HG02981 (cell line): ENCODE results near the gene SLAIN2.

Experiments used
- ATAC-seq: cut with Tn5 transposase; IDR thresholded peaks from one replicate; pipeline ENCODE4 v1.9.1; 2021; ENCODE audit warnings: mild to moderate bottlenecking, moderate library complexity; ENCODE audit not compliant: unreplicated experiment

SLAIN2 gene

DNA sequence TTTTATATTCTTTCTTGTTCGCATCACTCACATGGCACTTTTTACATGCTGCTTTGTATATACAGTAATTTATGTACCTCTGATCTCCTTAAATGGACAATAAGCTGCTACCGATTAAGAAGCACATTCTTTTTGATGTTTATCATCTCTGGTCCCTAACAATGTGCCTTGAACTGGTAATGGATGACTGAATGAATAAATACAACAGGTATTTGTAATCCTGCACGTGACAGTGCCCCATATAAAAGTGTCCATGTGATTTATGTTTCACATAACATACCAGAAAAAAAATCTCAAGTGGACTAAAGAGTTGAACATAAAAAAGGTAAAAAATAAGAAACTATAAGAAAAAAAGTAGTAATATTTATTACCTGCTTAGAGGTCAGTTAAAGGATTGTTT, 7.7 kb upstream of the SLAIN2 start:
- ATAC-seq, result no peak

- ATAC-seq, result no peak
These were observed 7.1 kb upstream of the SLAIN2 start for GRCh38 chr4:48334236-48334635.

- ATAC-seq, result no peak
These were observed 6.4 kb upstream of the SLAIN2 start for GRCh38 chr4:48334900-48335384.

DNA sequence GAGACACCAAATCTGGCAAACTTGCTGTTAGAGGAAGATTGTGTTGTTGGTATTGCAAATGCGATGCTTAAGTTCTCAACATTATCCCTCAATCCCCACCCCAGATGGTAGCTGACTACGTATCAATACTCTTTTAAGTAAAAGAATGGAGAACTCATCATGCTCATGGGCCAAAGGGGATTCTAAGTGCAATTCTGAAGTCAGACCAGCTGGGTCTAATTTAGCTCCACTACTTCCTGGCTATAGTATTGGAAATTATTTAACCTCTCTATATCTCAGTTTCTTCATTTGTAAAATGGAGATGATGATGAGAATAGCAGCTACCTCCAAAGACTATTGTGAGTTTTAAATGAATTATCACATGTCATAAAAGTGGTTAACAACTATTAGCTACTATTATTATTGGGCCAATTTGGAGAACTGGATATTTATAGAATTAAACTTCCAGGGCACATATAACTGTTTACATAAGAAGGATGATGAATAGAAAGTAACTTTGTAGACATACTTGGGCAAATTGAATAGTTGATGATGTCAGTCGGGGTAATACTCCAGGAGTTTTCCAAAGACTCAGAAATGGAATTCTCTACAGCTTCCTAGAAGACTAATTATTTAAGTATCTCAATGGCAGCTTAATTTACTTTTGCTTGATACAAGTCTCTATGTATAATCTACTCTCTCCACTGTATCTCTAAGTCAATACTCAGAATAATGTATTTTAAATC, 5.0 kb upstream of the SLAIN2 start:
- ATAC-seq, result no peak

- ATAC-seq, result no peak
These were observed 3.6 kb upstream of the SLAIN2 start for GRCh38 chr4:48337731-48338130.

GRCh38 chr4:48339642-48340041, 1.7 kb upstream of the SLAIN2 start:
- ATAC-seq, result no peak

- ATAC-seq, result no peak
These were observed 909 bp upstream of the SLAIN2 start for GRCh38 chr4:48340276-48340964.

- ATAC-seq, result peak; percentile 16
These were observed 662 bp downstream of the SLAIN2 start for GRCh38 chr4:48341776-48342605.

DNA sequence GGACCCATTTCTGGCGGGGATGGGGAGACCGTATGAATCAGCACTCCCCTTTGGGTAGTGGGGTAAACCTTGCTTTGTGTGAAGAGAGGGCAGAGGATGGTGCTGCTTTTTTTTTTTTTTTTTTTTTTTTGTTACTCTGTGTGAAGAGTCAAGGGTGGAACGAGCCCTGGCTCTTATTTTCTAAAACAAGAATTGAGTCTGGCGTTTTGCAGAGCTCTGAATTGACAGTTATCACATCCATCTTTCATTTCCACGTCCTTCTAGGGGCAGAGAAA, 1.2 kb downstream of the SLAIN2 start:
- no peak for ATAC-seq

DNA sequence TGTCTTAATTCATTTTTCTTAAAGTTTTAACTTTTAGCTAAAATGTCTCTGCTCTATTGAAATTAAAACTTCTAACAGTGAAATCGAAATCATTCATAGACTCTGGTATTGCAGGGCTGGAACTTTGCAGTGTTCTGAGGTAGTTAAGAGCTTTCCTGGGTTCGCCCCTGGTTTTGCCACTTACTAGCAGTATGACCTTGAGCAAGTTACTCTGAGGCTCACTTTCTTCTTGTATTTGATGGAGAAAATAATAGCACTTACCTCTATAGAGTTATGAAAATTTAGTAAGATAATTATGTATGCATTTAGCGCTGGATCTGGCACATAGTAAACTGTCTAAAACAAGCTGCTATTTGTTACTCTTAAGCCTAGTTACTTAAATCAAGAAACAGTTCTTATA, 1.7 kb downstream of the SLAIN2 start:
- ATAC-seq, result no peak

DNA sequence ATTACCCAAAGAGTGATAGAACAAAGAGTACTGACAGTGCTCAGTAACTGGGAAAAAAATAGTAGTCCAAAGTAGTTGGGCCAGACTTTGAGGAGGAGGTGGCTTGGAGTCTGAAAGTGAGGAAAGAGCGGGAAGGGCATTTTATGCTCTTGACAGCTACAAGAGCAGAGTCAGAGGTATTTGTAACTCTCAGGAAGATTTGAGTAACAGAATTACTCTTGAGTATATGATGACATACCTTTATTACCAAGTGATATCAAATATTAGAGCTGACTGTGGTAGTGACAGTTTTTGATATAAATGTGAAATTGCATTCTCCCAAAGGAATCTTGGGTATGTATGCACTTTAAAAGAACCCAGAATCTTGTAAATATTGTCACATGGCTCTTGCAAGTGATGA, 2.2 kb downstream of the SLAIN2 start:
- no peak for ATAC-seq

DNA sequence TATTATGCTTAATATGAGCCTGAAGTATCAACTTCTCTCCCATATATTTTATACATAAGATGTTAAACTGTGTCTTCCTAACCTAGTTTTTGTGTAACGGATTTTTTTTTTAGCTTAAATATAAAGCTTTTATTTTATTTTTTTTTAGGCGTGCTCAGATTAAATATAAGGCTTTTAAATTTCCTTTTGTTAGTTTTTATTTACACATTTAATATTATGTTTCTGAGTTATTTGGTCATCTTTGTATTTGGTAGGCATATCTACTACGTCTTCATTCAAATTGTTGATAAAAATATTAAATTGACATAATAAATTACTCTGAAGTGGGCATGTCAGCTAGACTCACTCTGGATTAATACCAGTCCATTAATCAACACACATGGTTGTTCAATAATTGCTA, 4.2 kb downstream of the SLAIN2 start:
- no peak for ATAC-seq

GRCh38 chr4:48346594-48346993, 5.3 kb downstream of the SLAIN2 start:
- no peak for ATAC-seq

DNA sequence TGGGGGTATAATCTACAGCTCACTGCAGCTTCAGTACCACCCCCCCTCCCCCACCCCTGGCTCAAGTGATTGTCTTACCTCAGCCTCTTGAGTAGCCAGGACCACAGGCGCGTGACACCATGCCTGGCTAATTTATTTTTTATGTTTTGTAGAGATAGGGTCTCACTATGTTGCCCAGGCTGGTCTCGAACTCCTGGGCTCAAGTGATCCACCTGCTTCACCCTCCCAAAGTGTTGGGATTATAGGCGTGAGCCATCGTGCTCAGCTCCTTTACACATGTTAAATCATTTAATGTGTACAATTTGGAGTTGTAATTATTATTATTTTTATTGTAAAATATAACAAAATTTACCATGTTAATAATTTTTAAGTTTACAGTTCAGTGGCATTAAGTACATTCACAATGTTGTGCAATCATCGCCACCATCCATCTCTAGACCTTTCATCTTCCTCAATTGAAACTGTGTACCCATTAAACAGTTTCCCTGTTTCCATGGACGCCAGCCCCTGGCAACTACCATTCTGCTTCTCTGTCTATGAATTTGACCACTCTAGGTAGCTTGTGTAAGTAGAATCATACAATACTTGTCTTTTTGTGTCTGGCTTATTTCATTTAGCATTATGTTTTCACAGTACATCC, 6.1 kb downstream of the SLAIN2 start:
- ATAC-seq, result no peak

DNA sequence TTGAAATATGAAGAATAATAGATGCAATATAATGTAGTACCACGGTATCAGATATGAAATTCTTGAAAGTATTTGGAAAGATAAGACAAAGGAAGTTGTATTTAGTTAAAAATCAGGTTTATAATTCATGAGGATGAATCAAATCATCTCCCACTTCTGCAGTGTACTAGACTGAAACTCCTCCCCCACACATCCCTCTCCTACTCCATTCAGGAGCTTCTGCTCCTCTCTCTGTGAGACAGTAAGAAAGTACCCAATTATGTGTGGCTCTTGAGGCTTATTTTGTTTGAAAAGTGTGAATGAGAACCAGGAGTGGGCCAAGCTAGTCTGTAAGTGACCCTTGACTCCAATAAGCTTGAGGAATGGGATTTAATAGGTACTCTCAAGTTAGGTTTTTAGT, 9.5 kb downstream of the SLAIN2 start:
- no peak for ATAC-seq

GRCh38 chr4:48352793-48353192, 11.5 kb downstream of the SLAIN2 start:
- ATAC-seq, result no peak

DNA sequence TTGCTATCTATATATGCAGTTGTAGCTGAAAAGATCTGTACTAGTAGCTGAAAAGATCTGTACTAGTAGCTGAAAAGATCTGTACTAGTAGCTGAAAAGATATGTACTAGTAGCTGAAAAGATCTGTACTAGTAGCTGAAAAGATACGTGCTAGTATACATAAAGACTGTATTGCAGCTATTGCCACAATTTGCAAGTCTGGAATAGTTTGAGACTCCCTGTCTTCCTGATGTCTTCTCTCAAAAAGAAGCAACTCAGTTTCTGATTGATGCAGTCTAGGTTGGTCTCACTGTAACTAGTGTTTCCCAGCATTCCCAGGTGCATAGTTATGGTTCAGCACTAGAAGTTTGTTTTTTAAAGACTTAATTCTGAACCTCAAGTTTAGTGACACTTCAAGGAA, 15.0 kb downstream of the SLAIN2 start:
- ATAC-seq, result no peak

DNA sequence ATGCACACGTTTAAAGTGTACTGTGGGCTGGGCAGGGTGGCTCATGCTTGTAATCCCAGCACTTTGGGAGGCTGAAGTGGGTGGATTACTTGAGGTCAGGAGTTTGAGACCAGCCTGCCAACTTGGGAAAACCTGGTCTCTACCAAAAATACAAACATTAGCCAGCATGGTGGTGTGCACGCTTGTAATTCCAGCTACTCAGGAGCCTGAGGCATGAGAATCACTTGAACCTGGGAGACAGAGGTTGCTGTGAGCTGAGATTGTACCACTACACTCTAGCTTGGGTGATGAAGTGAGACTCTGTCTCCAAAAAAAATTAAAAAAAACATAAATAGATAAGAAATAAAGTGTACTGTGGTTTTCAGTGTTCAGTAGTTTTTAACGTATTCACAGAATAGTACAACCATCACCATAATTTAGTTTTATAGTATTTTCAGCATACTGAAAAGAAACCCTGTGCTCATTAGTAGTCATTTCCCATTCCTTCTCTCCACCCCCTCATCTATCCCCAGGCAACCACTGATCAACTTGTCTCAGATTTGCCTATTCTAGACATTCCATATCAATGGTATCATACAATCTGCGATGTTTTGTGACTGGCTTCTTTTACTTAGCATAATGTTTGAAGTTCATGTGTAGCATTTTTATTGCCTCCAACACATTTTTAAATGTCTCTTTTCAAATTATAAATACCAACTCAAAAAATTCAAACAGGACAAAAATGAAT, 19.1 kb downstream of the SLAIN2 start:
- ATAC-seq, result no peak

- ATAC-seq, result no peak
These were observed 19.7 kb downstream of the SLAIN2 start for GRCh38 chr4:48361012-48361400.

GRCh38 chr4:48366611-48367010, 25.3 kb downstream of the SLAIN2 start:
- ATAC-seq, result no peak

DNA sequence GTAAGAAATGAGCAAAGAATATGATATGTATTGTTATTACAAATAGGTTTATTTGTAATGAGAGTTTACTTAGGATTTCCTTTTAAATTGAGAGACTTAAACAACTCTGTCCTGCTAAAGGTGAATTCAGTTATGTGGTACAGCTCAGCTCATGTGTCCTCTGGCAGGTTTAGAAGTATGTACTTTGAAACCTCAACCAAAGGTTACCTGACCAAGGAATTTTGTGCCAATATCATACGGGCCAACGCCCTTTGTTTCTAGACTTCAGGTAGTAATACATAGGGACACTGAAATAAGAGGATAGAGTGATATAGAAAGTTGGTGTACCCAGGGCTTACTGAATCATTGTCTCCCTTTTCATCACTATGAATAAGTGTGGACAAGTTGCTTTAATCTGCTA, 25.7 kb downstream of the SLAIN2 start:
- ATAC-seq, result no peak
